ENCODE data around the gene LCN6.

DNA sequence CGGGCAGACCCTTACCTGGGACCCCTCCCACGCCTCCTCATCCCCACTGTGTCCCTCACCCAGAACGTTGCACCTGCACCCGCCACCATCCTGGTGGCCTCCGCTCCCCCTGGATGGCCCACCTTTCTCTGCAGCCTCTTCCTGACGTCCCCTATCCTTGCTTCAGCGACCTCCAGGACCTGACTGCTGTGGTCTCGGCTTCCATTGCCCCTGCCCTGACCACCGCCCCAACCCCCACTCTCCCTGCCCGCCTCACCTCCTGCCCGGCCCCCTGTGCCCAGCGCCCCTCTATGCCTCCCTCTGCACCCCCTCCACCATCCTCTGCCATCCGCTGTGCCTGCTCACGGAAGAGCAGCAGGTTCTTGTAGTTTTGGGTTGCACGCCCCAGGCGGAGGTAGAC, 7.8 kb downstream of the LCN6 start:
- TF ChIP-seq, protein P1, sequence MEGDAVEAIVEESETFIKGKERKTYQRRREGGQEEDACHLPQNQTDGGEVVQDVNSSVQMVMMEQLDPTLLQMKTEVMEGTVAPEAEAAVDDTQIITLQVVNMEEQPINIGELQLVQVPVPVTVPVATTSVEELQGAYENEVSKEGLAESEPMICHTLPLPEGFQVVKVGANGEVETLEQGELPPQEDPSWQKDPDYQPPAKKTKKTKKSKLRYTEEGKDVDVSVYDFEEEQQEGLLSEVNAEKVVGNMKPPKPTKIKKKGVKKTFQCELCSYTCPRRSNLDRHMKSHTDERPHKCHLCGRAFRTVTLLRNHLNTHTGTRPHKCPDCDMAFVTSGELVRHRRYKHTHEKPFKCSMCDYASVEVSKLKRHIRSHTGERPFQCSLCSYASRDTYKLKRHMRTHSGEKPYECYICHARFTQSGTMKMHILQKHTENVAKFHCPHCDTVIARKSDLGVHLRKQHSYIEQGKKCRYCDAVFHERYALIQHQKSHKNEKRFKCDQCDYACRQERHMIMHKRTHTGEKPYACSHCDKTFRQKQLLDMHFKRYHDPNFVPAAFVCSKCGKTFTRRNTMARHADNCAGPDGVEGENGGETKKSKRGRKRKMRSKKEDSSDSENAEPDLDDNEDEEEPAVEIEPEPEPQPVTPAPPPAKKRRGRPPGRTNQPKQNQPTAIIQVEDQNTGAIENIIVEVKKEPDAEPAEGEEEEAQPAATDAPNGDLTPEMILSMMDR (IDR thresholded peaks at IDR 0.05 in 2 of 3, conservative IDR thresholded peaks at IDR 0.05 in 1 of 3; ENCODE audit: insufficient read depth in 2 of 3, low read depth in 1 of 3, low read length in 3 of 3), result no peak
- no peak for TF ChIP-seq CEBPB (tag; IDR thresholded peaks at IDR 0.05)

Data from K562 (cell line).